ENCODE data around the gene DBR1. TPM values are rescaled to one million over a fixed set of nuclear protein-coding genes. Genes with fewer than 3 reads are reported as not detected.

Gene DBR1, protein sequence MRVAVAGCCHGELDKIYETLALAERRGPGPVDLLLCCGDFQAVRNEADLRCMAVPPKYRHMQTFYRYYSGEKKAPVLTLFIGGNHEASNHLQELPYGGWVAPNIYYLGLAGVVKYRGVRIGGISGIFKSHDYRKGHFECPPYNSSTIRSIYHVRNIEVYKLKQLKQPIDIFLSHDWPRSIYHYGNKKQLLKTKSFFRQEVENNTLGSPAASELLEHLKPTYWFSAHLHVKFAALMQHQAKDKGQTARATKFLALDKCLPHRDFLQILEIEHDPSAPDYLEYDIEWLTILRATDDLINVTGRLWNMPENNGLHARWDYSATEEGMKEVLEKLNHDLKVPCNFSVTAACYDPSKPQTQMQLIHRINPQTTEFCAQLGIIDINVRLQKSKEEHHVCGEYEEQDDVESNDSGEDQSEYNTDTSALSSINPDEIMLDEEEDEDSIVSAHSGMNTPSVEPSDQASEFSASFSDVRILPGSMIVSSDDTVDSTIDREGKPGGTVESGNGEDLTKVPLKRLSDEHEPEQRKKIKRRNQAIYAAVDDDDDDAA
- total RNA-seq (2022; extraction: Qiagen RNA extraction; ENCODE audit: low read depth), result 11.7 to 13.4 TPM (median 12.9 TPM) in 5 replicates

DNA sequence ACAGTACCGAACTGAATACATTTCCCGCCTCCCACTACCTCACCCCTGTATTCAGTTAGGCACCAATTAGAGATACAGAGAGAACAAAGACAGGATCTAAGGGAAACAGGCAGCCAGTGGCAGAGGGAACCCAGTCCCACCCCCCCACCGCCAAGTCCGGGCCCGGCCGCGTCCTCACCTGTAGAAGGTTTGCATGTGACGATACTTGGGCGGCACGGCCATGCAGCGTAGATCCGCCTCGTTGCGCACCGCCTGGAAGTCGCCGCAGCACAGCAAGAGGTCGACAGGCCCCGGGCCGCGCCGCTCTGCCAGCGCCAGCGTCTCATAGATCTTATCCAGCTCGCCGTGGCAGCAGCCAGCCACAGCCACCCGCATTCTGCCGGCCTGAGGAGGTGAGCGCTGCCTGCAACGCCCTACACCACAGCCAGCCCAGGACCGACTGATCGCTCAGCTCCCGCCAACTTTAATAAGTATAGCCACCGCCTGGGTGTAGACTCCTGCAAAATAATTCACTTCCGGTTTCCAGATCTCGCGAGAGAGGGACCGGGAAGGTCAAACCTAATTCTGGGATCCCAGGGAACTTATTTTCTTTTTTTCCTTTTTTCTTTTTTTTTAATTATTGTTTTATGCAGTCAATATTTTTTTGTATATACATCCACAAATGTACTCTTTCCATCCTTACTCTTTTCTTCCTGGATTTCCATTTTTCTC lies at the start of gene DBR1:
Gene DBR1 (minus strand): TSS at position 501 of the 711 bp plus-strand sequence. CDS start 126 bp downstream, at position 375.

DNA sequence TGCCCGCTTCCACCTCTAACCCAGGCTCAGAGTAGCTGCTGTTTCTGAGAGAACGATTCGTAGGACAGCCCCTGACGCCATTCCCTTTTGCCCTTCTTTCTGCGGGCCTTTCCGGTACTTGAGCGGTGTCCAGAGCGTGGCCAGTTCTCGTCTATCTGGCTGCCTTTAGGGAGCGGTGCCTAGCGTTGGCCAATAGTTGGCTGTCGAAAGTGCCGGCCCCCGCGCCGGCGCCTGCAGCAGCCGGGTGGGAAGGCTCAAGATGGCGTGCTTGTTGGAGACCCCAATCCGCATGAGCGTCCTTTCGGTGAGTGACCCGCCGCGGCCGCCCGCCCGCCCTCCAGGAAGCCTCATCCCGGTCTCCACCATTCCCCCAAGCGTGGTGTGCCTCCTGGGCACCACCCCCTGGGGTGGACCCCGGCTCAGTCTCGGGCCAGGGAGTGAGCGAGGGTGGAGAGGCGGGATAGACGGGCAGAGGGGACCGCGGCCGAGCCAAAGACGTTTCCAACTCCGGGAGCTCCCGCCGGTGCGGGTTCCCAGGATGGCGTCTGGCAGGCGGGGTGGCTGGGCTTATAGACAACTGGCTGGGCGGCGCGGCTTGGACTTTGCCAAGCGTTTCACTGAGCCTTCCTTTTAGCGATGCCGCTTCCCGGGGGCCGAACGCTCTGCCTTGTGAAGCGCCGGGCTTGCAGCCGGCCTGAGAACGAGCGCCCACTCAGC lies 12.7 kb upstream of the DBR1 start, which contains the start of gene ARMC8:
Gene ARMC8 (plus strand): TSS at position 6 of the 717 bp plus-strand sequence. CDS start 254 bp downstream, at position 260.

DNA sequence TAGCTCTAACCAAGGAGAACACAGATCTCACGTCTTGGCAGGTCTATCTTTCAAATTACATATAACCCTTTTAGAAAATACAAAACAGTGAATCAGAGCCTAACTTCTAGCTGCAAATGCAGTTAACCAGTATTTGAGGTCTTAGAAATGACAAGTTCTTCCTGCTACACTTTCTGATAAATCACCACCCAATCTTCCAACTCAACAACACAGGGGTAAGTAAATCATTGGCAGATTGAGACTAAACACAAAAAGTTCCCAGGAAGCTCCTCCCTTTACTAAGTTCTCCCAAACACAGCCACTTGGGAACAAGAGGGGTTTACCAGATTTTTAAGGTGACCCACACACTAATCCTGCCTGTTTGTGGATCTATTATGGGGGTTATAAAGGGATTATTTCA lies 42.5 kb downstream of the DBR1 start, which contains the start of gene A4GNT:
Gene A4GNT (minus strand): TSS at position 152 of the 400 bp plus-strand sequence. CDS start 1,134 bp downstream, outside the sequence.

DNA sequence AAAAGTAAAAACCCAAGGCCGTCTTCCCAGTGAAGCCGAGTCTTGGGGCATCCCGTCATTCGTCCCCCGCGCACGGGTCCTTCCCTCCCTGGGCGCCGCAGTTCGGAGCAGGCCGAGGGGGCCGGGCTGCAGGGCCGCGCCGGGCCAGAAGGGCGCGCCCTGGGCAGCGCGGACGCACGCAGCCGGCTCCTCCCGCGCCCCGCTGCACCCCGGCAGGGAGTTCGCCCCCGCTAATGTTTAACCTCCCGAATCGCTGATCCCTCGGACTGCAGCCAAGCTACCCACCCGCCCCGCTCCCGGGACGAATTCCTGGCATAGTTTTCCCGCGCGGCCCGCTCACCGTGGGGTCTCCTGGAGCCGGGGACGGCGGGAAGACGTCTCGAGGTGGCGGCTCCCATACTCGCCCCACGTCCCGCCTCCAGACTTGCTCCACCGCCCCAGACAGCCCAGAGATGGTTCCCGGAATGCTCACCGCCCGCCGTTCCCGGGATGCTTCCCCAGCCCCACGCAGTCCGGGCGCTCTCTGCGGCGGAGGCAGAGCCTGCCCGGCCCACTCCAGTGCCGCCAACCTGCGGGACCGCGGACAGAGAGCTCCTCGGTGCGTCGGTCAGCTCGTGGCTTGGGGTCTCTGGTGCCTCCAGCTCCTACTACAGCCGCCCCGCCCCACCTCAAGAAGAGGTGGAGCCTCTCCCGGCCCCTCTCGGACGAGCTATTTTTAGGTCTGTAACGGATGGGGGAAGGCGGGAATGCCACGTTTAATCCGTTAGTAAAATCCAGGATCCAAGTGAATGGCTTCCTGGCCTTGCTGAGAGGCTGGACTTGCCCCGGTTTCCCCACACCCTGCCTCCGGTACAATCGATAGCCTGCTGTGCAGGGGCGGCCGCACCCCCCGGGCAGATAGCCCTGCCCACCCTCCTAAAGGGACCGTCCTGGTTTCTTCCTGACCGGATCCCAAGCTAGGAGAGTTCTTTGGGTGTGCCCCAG lies 59.4 kb downstream of the DBR1 start, which contains the start of gene DZIP1L:
Gene DZIP1L (minus strand): TSS at position 621 of the 984 bp plus-strand sequence. CDS start 11,637 bp downstream, outside the sequence.

Other genes with a start within 250 kb of the DBR1 start
- gene CLDN18, start 164.8 kb downstream of the DBR1 start, total RNA-seq (2022; extraction: Qiagen RNA extraction; ENCODE audit: low read depth), result not detected in 5 replicates
- 6.6 to 11.3 TPM (median 10.4 TPM) in 5 replicates for gene DZIP1L, start 59.3 kb downstream of the DBR1 start, total RNA-seq (2022; extraction: Qiagen RNA extraction; ENCODE audit: low read depth)
- not detected in 5 replicates for gene A4GNT, start 42.5 kb downstream of the DBR1 start, total RNA-seq (2022; extraction: Qiagen RNA extraction; ENCODE audit: low read depth)
- 34.3 to 42.4 TPM (median 39.5 TPM) in 5 replicates for gene ARMC8, start 12.4 kb upstream of the DBR1 start, total RNA-seq (2022; extraction: Qiagen RNA extraction; ENCODE audit: low read depth)
- gene NME9, start 154.9 kb upstream of the DBR1 start, total RNA-seq (2022; extraction: Qiagen RNA extraction; ENCODE audit: low read depth), result 0.09 TPM in 1 of 5 replicates, not detected in the others
- gene MRAS, start 173.7 kb upstream of the DBR1 start, total RNA-seq (2022; extraction: Qiagen RNA extraction; ENCODE audit: low read depth), result 7.1 to 11.4 TPM (median 9.2 TPM) in 5 replicates